Sigmoid colon (tissue), 7 donors: ENCODE results near the gene FXYD2. TPM values are rescaled to one million over a fixed set of nuclear protein-coding genes. Genes with fewer than 3 reads are reported as not detected.

Experiments
- DNase-seq: peaks from one replicate; pipeline ENCODE4 v3.0.0-alpha.2; 2019
- H3K27ac ChIP-seq, 4 donors: fragments of 200-600 bp; sonication (generic); one replicate each; pipeline ENCODE4 v1.5.1; 2016 to 2019; ENCODE audit warnings: mild to moderate bottlenecking in 1 of 4
- H3K27me3 ChIP-seq, 3 donors: fragments of 200-600 bp; sonication (generic); one replicate each; pipeline ENCODE4 v1.5.1; 2019; ENCODE audit warnings: mild to moderate bottlenecking in 1 of 3
- H3K36me3 ChIP-seq, 4 donors: fragments of 200-600 bp; sonication (generic); one replicate each; pipeline ENCODE4 v1.5.1; 2016 to 2019
- H3K4me1 ChIP-seq, 4 donors: fragments of 200-600 bp; sonication (generic); one replicate each; pipeline ENCODE4 v1.5.1; 2017 to 2019
- H3K4me3 ChIP-seq, 4 donors: fragments of 200-600 bp; sonication (generic); one replicate each; pipeline ENCODE4 v1.5.1; 2017 to 2019; ENCODE audit warnings: mild to moderate bottlenecking in 2 of 4, moderate library complexity in 1 of 4
- H3K9me3 ChIP-seq, 4 donors: fragments of 200-600 bp in 3 of 4; sonication (generic) in 3 of 4; one replicate each; pipeline versions ENCODE4 v1.5.1 to v1.6.1; 2013 to 2019
- EP300 ChIP-seq, 4 donors: sonication (generic); formaldehyde crosslinking; IDR thresholded peaks; one replicate each; pipeline ENCODE4 v1.6.1; 2017; ENCODE audit warnings: antibody characterized with exemption in 4 of 4
- POLR2A ChIP-seq, 2 donors: fragments of 450-650 bp; IDR thresholded peaks; one replicate each; pipeline ENCODE4 v1.6.1; 2016; ENCODE audit warnings: antibody characterized with exemption in 2 of 2, mild to moderate bottlenecking in 2 of 2, moderate library complexity in 2 of 2
- POLR2AphosphoS5 ChIP-seq, 4 donors: sonication (generic); formaldehyde crosslinking; IDR thresholded peaks; one replicate each; pipeline ENCODE4 v1.6.1; 2017; ENCODE audit warnings: antibody characterized with exemption in 4 of 4
- WGBS, 2 donors: extraction: QIAGEN DNeasy Blood & Tissue Kit; methylation state at CpG; one replicate each; pipeline ENCODE4 v1.1.7; 2013; 5-methylcytosine and 5-hydroxymethylcytosine counted together
- intact Hi-C: fragments of 100-400 bp; cut with DNase I; formaldehyde crosslinking; loops from one replicate; pipeline ENCODE4 v1.15.1; 2023
- polyA plus RNA-seq, 3 donors: library from polyadenylated mRNA; stranded (reverse); fragments of 200-250 nt; gene quantifications; one replicate each; pipeline ENCODE4 v1.2.3, GENCODE V29; 2013
- total RNA-seq, 4 donors: library from RNA; depleted of rRNA; stranded (reverse); fragments of >200 nt; gene quantifications; one replicate each; pipeline ENCODE4 v1.1.0, GENCODE V29; 2016
- TF ChIP-seq, protein P1 (sequence below), 4 experiments: fragments of 450-650 bp in 3 of 4; fragments of 200-600 bp in 1 of 4; IDR thresholded peaks; one replicate each; pipeline ENCODE4 v1.5.1; 2016 to 2019; ENCODE audit warnings: antibody characterized with exemption in 4 of 4, mild to moderate bottlenecking in 3 of 4, moderate library complexity in 2 of 4
- donor health status: healthy with polysubstance abuse.
- donor health status: Bipolar disorder and iron deficiency.
- donor health status: healthy.

The FXYD2 gene
- total and polyA plus RNA-seq, 7 donors = 3.2 to 6.6 (median 4.2) TPM; not detected in 1

DNA sequence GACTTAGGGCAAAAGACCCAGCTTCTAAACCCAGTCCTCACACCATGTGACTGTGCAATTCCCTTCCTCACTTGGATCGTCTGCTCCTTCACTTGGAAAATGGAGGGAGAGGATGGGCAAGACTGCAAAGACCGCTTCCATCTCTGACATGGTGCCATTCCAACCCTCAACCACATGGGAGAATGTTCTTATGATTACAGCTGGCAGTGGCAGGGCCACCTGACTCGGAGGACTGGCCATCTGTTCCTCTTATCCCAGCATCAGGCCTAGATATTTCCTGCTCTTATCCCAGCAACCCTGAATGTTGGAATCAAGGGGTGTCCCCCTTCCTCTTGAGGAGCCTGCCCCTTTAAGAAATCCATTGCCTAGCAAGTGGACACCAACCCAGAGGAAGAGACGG lies 42.9 kb downstream of the FXYD2 start:
- intact Hi-C loops = no loop called here
- H3K4me3 ChIP-seq = no peak overlapping the region
- 86 to 87% methylated on average over 4 of the region's 4 CpGs for WGBS, 2 donors

DNA sequence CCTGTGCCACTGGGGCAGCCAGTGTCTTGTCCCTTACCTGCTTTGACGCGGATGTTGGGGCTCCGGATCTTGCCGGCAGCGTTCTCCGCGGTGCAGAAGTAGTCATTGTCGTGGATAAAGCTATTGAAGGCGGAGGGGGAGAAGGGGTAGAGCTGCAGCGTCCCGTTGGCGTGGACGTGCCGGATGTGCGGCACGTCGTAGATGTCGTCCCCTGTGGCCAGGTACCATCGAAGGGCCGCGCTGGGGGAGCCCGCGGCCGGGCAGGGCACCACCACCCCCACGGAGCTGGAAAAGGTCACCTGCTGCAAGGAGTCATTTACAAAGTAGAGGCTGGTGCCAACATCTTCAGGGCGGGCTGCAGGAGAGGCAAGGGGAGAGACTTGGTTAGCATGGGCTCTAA lies 44.1 kb downstream of the FXYD2 start:
- peaks cover 0 to 16% (median 0%) of the 10 kb centered on the region in 4 donors for H3K36me3 ChIP-seq
- no peaks in the 10 kb centered on the region for H3K4me1 ChIP-seq
- no peak overlapping the region for H3K27ac ChIP-seq
- no peak for TF ChIP-seq EP300 (IDR thresholded peaks at IDR 0.05)
- TF ChIP-seq POLR2AphosphoS5 (IDR thresholded peaks at IDR 0.05) = no peak
- TF ChIP-seq POLR2A (IDR thresholded peaks at IDR 0.05) = no peak
- TF ChIP-seq, protein P1, sequence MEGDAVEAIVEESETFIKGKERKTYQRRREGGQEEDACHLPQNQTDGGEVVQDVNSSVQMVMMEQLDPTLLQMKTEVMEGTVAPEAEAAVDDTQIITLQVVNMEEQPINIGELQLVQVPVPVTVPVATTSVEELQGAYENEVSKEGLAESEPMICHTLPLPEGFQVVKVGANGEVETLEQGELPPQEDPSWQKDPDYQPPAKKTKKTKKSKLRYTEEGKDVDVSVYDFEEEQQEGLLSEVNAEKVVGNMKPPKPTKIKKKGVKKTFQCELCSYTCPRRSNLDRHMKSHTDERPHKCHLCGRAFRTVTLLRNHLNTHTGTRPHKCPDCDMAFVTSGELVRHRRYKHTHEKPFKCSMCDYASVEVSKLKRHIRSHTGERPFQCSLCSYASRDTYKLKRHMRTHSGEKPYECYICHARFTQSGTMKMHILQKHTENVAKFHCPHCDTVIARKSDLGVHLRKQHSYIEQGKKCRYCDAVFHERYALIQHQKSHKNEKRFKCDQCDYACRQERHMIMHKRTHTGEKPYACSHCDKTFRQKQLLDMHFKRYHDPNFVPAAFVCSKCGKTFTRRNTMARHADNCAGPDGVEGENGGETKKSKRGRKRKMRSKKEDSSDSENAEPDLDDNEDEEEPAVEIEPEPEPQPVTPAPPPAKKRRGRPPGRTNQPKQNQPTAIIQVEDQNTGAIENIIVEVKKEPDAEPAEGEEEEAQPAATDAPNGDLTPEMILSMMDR (IDR thresholded peaks at IDR 0.05) = no peak
- intact Hi-C loops = no loop called here
- no peaks in the 10 kb centered on the region for H3K27me3 ChIP-seq
- no peak for DNase-seq
- no peaks in the 10 kb centered on the region for H3K9me3 ChIP-seq
- H3K4me3 ChIP-seq = no peak overlapping the region
- WGBS, 2 donors = 92 to 93% methylated on average over 26 of the region's 26 CpGs

More for the DNA sequence above, 42.9 kb downstream of the FXYD2 start:
- H3K9me3 ChIP-seq = no peaks in the 10 kb centered on the region
- DNase-seq = no peak
- H3K27me3 ChIP-seq = no peaks in the 10 kb centered on the region
- TF ChIP-seq POLR2AphosphoS5 (IDR thresholded peaks at IDR 0.05) (no peak), EP300 (IDR thresholded peaks at IDR 0.05) (no peak), POLR2A (IDR thresholded peaks at IDR 0.05) (no peak)
- TF ChIP-seq, protein P1 (IDR thresholded peaks at IDR 0.05) = no peak
- no peaks in the 10 kb centered on the region for H3K4me1 ChIP-seq
- H3K27ac ChIP-seq = no peak overlapping the region
- peaks cover 0 to 16% (median 0%) of the 10 kb centered on the region in 4 donors for H3K36me3 ChIP-seq

DNA sequence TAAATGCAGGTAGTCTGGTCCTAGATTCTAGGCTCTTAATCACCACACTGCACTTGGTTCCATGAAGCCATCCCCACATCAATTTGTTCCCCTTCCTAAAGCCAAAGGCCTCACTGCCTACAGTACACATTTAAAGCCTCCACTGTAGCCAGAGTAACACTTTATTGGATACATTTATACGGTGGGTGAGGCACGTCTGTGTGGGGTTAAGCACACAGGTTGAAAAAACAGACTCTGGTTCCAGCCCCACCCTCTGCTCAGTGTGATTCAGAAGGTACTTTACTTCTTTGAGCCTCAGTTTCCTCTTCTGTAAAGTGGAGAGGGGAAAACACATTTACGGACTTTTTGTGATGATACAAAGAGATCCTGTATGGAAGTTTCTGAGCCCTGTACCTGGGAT lies 50.0 kb downstream of the FXYD2 start:
- Histone ChIP-seq H3K4me3 (no peak overlapping the region), H3K27ac (no peak overlapping the region), H3K36me3 (peaks cover 0 to 13% (median 0%) of the 10 kb centered on the region in 4 donors), H3K9me3 (no peaks in the 10 kb centered on the region), H3K4me1 (no peaks in the 10 kb centered on the region), H3K27me3 (no peaks in the 10 kb centered on the region)
- DNase-seq = no peak
- 42 to 74% methylated on average over 3 of the region's 3 CpGs for WGBS, 2 donors
- intact Hi-C loops = no loop called here
- TF ChIP-seq POLR2A (IDR thresholded peaks at IDR 0.05) = no peak
- TF ChIP-seq POLR2AphosphoS5 (IDR thresholded peaks at IDR 0.05) = no peak
- TF ChIP-seq, protein P1 (IDR thresholded peaks at IDR 0.05) = no peak
- no peak for TF ChIP-seq EP300 (IDR thresholded peaks at IDR 0.05)

DNA sequence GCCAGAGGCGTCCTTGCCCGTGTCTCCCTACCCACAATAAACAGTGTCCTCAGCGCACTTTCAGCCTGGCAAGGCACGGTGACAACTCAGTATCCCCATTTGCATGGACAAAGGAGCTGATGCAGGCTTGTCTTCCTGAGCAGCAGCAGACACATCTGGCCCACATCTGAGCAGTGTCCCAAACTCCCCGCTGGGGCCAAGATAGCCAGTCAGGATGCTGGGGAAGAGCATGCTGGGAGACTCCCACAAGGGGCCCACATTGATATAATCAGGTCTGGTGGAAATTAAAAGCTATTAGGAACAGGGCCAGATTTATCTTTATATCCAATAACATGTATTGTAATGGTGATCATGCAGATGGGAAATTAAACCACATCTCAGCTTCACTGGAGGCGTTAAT lies 52.2 kb downstream of the FXYD2 start:
- intact Hi-C loops = no loop called here
- no peak for DNase-seq
- 94% methylated on average over 6 of the region's 6 CpGs for WGBS, 2 donors
- H3K27ac ChIP-seq = no peak overlapping the region
- no peaks in the 10 kb centered on the region for H3K4me1 ChIP-seq
- no peaks in the 10 kb centered on the region for H3K27me3 ChIP-seq
- H3K9me3 ChIP-seq = no peaks in the 10 kb centered on the region
- TF ChIP-seq POLR2A (IDR thresholded peaks at IDR 0.05) = no peak
- TF ChIP-seq, protein P1 (IDR thresholded peaks at IDR 0.05) = no peak
- no peak for TF ChIP-seq EP300 (IDR thresholded peaks at IDR 0.05)
- TF ChIP-seq POLR2AphosphoS5 (IDR thresholded peaks at IDR 0.05) = no peak
- no peaks in the 10 kb centered on the region for H3K36me3 ChIP-seq
- H3K4me3 ChIP-seq = no peak overlapping the region

DNA sequence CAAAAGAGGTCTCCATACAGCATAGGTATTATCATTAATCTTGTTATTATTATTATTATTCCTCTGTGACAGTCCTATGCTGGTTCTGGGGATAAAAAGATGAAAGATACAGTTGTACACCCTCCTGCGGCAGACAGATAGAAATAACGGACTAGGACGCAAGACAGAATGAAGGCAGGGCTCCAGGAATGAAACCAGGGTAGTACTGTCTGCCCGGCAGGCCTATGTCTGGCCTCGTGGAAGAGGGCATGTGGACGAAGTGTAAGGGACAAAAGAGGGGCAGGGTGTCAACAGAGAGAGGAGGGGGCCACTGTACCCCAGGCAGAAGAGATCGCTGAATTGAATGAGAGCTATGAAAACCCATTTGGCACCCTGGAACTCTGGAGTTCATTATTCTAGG lies 52.7 kb downstream of the FXYD2 start:
- intact Hi-C loops = no loop called here
- no peak for DNase-seq
- no peak for TF ChIP-seq POLR2A (IDR thresholded peaks at IDR 0.05)
- no peak for TF ChIP-seq EP300 (IDR thresholded peaks at IDR 0.05)
- TF ChIP-seq POLR2AphosphoS5 (IDR thresholded peaks at IDR 0.05) = no peak
- WGBS, 2 donors = 93 to 94% methylated on average over 7 of the region's 7 CpGs
- Histone ChIP-seq H3K4me3 (no peak overlapping the region), H3K9me3 (no peaks in the 10 kb centered on the region), H3K36me3 (no peaks in the 10 kb centered on the region), H3K27me3 (no peaks in the 10 kb centered on the region), H3K4me1 (no peaks in the 10 kb centered on the region), H3K27ac (no peak overlapping the region)
